ENCODE data around the gene TOX2. TPM values are rescaled to one million over a fixed set of nuclear protein-coding genes. Genes with fewer than 3 reads are reported as not detected.

TOX2 gene
- total RNA-seq, 2 donors from 2014 or later: 8.8 to 52.8 TPM

GRCh38 chr20:44087857-44088120, 173.1 kb downstream of the TOX2 start:
- Histone ChIP-seq H3K36me3 (no peaks in the 10 kb centered on the region), H3K9me3 (no peaks in the 10 kb centered on the region), H3K27me3 (replicated peaks; ENCODE audit: insufficient read depth) (no peaks in the 10 kb centered on the region), H3K4me1 (replicated peaks) (peaks cover 3% of the 10 kb centered on the region), H3K27ac (no peak overlapping the region), H3K4me3 (no peak overlapping the region)
- WGBS: 64% methylated on average over 4 of the region's 4 CpGs
- intact Hi-C loops (cut with DNase I): no loop called here
- TF ChIP-seq POLR2A (IDR thresholded peaks at IDR 0.05): no peak
- TF ChIP-seq POLR2AphosphoS5 (IDR thresholded peaks at IDR 0.05): no peak
- no peak for TF ChIP-seq CTCF (IDR thresholded peaks at IDR 0.05)
- no peak for DNase-seq (ENCODE audit: low spot score)

- H3K36me3 ChIP-seq: no peaks in the 10 kb centered on the region
- no peaks in the 10 kb centered on the region for H3K9me3 ChIP-seq
- intact Hi-C loops (cut with DNase I): no loop called here
- no peak overlapping the region for H3K4me3 ChIP-seq
- H3K27ac ChIP-seq: no peak overlapping the region
- TF ChIP-seq POLR2A (IDR thresholded peaks at IDR 0.05) (no peak), POLR2AphosphoS5 (IDR thresholded peaks at IDR 0.05) (no peak), CTCF (IDR thresholded peaks at IDR 0.05) (no peak)
- peaks cover 3% of the 10 kb centered on the region for H3K4me1 ChIP-seq (replicated peaks)
- WGBS: 63% methylated on average over 7 of the region's 7 CpGs
- DNase-seq (ENCODE audit: low spot score): no peak
- no peaks in the 10 kb centered on the region for H3K27me3 ChIP-seq (replicated peaks; ENCODE audit: insufficient read depth)
These were observed 175.5 kb downstream of the TOX2 start for GRCh38 chr20:44089987-44090674.

- H3K9me3 ChIP-seq: no peaks in the 10 kb centered on the region
- no peaks in the 10 kb centered on the region for H3K27me3 ChIP-seq (replicated peaks; ENCODE audit: insufficient read depth)
- intact Hi-C loops (cut with DNase I): no loop called here
- DNase-seq (ENCODE audit: low spot score): no peak
- no peak overlapping the region for H3K27ac ChIP-seq
- peaks cover 3% of the 10 kb centered on the region for H3K4me1 ChIP-seq (replicated peaks)
- TF ChIP-seq POLR2A (IDR thresholded peaks at IDR 0.05) (no peak), CTCF (IDR thresholded peaks at IDR 0.05) (no peak), POLR2AphosphoS5 (IDR thresholded peaks at IDR 0.05) (no peak)
- no peaks in the 10 kb centered on the region for H3K36me3 ChIP-seq
- H3K4me3 ChIP-seq: no peak overlapping the region
- 88% methylated on average over 4 of the region's 4 CpGs for WGBS
These were observed 176.4 kb downstream of the TOX2 start for GRCh38 chr20:44091026-44091425.

GRCh38 chr20:44092551-44093248, 178.0 kb downstream of the TOX2 start:
- Histone ChIP-seq H3K4me3 (no peak overlapping the region), H3K36me3 (no peaks in the 10 kb centered on the region), H3K9me3 (no peaks in the 10 kb centered on the region), H3K27me3 (replicated peaks; ENCODE audit: insufficient read depth) (no peaks in the 10 kb centered on the region), H3K4me1 (replicated peaks) (peaks cover under 1% of the 10 kb centered on the region), H3K27ac (no peak overlapping the region)
- intact Hi-C loops (cut with DNase I): no loop called here
- WGBS: 46% methylated on average over 9 of the region's 9 CpGs
- DNase-seq (ENCODE audit: low spot score): no peak
- TF ChIP-seq POLR2A (IDR thresholded peaks at IDR 0.05): no peak
- TF ChIP-seq CTCF (IDR thresholded peaks at IDR 0.05): peak in 3 of 4 experiments; percentile 41 to 50 (median 44)

GRCh38 chr20:44093249-44093582, 178.6 kb downstream of the TOX2 start:
- Histone ChIP-seq H3K27ac (no peak overlapping the region), H3K9me3 (no peaks in the 10 kb centered on the region), H3K36me3 (no peaks in the 10 kb centered on the region), H3K4me1 (replicated peaks) (no peaks in the 10 kb centered on the region), H3K4me3 (no peak overlapping the region), H3K27me3 (replicated peaks; ENCODE audit: insufficient read depth) (no peaks in the 10 kb centered on the region)
- TF ChIP-seq POLR2AphosphoS5 (IDR thresholded peaks at IDR 0.05): no peak
- TF ChIP-seq CTCF (IDR thresholded peaks at IDR 0.05): peak in 1 of 4 experiments; percentile 5
- 76% methylated on average over 2 of the region's 2 CpGs for WGBS
- no peak for DNase-seq (ENCODE audit: low spot score)
- intact Hi-C loops (cut with DNase I): no loop called here

Measured in prostate gland (tissue), 2 donors.